Activated B cell treated with CpG ODN at 0.5 μM for 24 hours (primary cell): ENCODE results near the gene FAM120B. TPM values are rescaled to one million over a fixed set of nuclear protein-coding genes. Genes with fewer than 3 reads are reported as not detected.

Experiments
- ATAC-seq: fragments of 200-7000 bp; cut with Tn5 transposase; one replicate; pipeline ENCODE4 v1.10.0; 2021; ENCODE audit warnings: low read depth, mild to moderate bottlenecking, moderate library complexity
- CTCF ChIA-PET: fragments of 350-600 bp; sonication (Branson Sonifier 250); formaldehyde crosslinking; loops from one replicate; lab custom pipeline; 2021; ENCODE audit warnings: antibody characterized with exemption; lab: Charles Lee
- POLR2A ChIA-PET: fragments of 350-600 bp; sonication (Branson Sonifier 250); formaldehyde crosslinking; loops from one replicate; lab custom pipeline; 2021; ENCODE audit warnings: antibody characterized with exemption; lab: Charles Lee
- DNase-seq: peaks from one replicate; pipeline ENCODE4 v3.0.0; 2022
- H3K27ac Mint-ChIP-seq: one replicate; pipeline ENCODE4 v1.8.0; 2020; ENCODE audit warnings: mixed read lengths
- H3K27me3 Mint-ChIP-seq: one replicate; pipeline ENCODE4 v1.8.0; 2021; ENCODE audit warnings: mixed read lengths
- H3K36me3 Mint-ChIP-seq: one replicate; pipeline ENCODE4 v1.8.0; 2021; ENCODE audit warnings: low read depth, mixed read lengths
- H3K4me1 Mint-ChIP-seq: one replicate; pipeline ENCODE4 v1.8.0; 2021; ENCODE audit warnings: mixed read lengths
- H3K4me3 Mint-ChIP-seq: one replicate; pipeline ENCODE4 v1.8.0; 2020; ENCODE audit warnings: mild to moderate bottlenecking, mixed read lengths
- H3K9me3 Mint-ChIP-seq: one replicate; pipeline ENCODE4 v1.8.0; 2020; ENCODE audit warnings: mixed read lengths
- intact Hi-C: fragments of 100-400 bp; cut with micrococcal nuclease; formaldehyde crosslinking; loops from one replicate; pipeline ENCODE4 v1.15.1; 2024
- total RNA-seq: library from RNA; stranded (reverse); gene quantifications from 2 replicates; pipeline ENCODE4 v1.2.3, GENCODE V29; 2022
- TF ChIP-seq, protein P1 (sequence below): fragments of 200-600 bp; IDR thresholded peaks from one replicate; pipeline ENCODE4 v1.8.0; 2022; ENCODE audit warnings: antibody characterized with exemption, mild to moderate bottlenecking

FAM120B gene
- total RNA-seq, 1 donor from 2014 or later = 35.1 TPM

DNA sequence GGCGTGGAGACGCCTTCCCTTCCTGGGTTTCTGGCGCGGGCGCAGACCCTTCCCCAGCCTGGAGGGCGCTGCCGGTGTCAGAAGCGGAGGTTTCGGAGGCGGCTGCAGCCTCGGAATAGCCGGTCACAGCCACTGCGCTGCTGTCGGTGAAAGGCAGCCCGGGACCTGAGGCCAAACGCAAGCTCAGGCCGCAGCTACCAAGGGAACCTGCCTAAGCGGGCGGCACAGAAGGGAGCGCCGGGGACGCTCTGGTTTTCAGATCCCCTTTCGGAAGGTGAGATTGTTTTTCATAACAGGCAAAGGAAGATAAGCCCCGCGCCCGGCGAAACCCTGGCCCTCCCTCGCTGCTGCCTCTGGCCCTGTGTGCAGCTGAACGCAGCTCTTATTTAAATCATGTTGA, 116.5 kb downstream of the FAM120B start:
- no peaks in the 10 kb centered on the region for H3K36me3 Mint-ChIP-seq
- TF ChIP-seq, protein P1, sequence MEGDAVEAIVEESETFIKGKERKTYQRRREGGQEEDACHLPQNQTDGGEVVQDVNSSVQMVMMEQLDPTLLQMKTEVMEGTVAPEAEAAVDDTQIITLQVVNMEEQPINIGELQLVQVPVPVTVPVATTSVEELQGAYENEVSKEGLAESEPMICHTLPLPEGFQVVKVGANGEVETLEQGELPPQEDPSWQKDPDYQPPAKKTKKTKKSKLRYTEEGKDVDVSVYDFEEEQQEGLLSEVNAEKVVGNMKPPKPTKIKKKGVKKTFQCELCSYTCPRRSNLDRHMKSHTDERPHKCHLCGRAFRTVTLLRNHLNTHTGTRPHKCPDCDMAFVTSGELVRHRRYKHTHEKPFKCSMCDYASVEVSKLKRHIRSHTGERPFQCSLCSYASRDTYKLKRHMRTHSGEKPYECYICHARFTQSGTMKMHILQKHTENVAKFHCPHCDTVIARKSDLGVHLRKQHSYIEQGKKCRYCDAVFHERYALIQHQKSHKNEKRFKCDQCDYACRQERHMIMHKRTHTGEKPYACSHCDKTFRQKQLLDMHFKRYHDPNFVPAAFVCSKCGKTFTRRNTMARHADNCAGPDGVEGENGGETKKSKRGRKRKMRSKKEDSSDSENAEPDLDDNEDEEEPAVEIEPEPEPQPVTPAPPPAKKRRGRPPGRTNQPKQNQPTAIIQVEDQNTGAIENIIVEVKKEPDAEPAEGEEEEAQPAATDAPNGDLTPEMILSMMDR = no peak
- H3K27ac Mint-ChIP-seq = no peak overlapping the region
- intact Hi-C loops = no loop called here
- no peak overlapping the region for H3K4me3 Mint-ChIP-seq
- no peaks in the 10 kb centered on the region for H3K9me3 Mint-ChIP-seq
- H3K27me3 Mint-ChIP-seq = peaks cover 18% of the 10 kb centered on the region
- DNase-seq (no peak), ATAC-seq (no peak)
- ChIA-PET POLR2A (no interaction called here), CTCF (no interaction called here)
- no peaks in the 10 kb centered on the region for H3K4me1 Mint-ChIP-seq

DNA sequence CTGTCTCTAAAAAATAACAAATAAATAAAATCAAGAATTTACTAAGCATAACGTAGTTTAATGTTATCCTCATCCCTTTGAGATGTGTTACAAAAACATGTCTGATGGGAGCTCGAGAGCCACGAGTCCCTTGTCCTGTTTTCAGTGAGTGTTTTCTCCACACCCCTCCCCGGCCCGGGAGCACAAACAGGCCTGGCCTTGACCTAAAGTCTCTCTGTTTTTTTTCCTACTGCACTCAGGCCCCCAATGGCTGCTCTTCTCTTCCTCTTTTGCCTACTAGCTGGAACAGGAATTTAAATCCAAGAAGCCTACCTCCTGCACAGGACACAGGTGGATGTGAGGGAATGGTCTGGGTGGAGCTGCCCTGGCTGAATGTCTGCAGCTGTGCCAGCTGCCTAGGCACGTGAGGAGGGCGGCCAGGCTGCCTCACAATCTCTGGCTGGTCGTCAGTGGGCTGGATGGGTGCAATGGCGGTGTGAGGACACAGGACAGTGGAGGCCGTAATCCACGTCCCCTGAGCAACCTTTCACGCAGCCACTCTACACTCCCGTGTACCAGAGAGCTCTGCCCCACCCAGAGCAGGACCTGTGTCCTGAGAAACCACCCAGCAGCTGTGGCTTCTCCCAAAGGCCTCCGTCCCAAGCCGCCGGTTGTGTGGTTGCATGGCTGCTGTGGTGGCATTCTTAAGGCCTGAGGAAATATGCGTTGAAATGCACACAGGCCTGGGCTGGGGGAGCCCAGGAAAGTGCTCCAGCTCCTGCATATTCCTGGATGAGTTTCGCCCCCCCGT, 117.5 kb downstream of the FAM120B start:
- TF ChIP-seq, protein P1 = no peak
- intact Hi-C loops = no loop called here
- CTCF ChIA-PET = no interaction called here

DNA sequence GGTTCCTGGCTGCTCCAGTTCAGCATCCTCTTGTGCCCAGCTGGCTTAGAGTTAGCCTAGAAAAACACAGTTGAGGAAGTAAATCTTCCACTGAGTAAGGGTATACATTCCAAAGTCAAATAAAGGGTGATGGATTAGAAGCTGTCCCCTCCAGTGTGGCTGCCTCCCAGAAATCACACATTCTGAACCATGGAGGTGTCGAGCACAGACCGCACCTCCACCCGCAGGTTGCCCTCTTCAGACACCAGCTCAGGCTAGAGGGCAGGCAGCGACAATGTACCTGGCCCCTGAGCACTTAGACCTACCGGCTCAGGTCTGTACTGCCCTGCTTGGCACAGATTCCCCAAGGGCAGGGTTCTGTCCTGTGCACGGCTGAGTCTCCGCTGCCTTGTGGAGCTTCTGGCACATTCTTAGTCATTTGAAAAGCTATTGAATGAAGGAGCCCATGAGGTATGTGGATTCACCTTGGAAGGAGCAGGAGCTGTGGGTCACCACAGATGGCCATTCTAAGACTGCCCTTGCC, 118.1 kb downstream of the FAM120B start:
- no peaks in the 10 kb centered on the region for H3K36me3 Mint-ChIP-seq
- no peaks in the 10 kb centered on the region for H3K9me3 Mint-ChIP-seq
- DNase-seq = no peak
- intact Hi-C loops = no loop called here
- ATAC-seq = no peak
- H3K27ac Mint-ChIP-seq = no peak overlapping the region
- ChIA-PET POLR2A (no interaction called here), CTCF (no interaction called here)
- H3K27me3 Mint-ChIP-seq = peaks cover 18% of the 10 kb centered on the region
- no peak overlapping the region for H3K4me3 Mint-ChIP-seq
- H3K4me1 Mint-ChIP-seq = no peaks in the 10 kb centered on the region
- TF ChIP-seq, protein P1 = no peak

More for the DNA sequence above, 117.5 kb downstream of the FAM120B start:
- Mint-ChIP-seq H3K4me3 (no peak overlapping the region), H3K4me1 (no peaks in the 10 kb centered on the region), H3K36me3 (no peaks in the 10 kb centered on the region), H3K9me3 (no peaks in the 10 kb centered on the region), H3K27me3 (peaks cover 18% of the 10 kb centered on the region), H3K27ac (no peak overlapping the region)
- POLR2A ChIA-PET = no interaction called here
- no peak for ATAC-seq
- no peak for DNase-seq

DNA sequence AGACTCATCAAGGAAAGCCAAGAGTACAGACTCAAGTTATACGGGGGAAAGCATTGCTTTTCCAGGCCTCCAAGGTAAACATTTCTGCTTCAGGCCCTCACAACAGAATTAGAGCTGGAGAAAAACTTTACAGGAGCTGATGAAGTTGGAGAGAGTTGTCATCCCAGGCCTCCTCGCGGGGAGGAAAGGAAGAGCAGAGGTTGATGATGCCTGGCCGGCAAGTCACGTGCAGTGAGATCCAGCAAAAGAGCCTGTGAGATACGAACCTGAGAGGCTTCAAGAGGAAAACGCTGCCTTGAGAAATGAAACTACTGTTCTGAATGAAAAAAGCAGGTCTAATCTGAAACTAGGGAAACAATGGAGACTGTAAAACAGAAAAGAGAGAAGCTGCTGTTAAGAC, 122.9 kb downstream of the FAM120B start:
- TF ChIP-seq, protein P1 = no peak
- no peak for DNase-seq
- H3K27me3 Mint-ChIP-seq = peaks cover 11% of the 10 kb centered on the region
- no peak overlapping the region for H3K4me3 Mint-ChIP-seq
- POLR2A ChIA-PET = no interaction called here
- CTCF ChIA-PET = no interaction called here
- no peak overlapping the region for H3K27ac Mint-ChIP-seq
- H3K4me1 Mint-ChIP-seq = no peaks in the 10 kb centered on the region
- no peaks in the 10 kb centered on the region for H3K36me3 Mint-ChIP-seq
- no peak for ATAC-seq
- H3K9me3 Mint-ChIP-seq = no peaks in the 10 kb centered on the region
- intact Hi-C loops = no loop called here

DNA sequence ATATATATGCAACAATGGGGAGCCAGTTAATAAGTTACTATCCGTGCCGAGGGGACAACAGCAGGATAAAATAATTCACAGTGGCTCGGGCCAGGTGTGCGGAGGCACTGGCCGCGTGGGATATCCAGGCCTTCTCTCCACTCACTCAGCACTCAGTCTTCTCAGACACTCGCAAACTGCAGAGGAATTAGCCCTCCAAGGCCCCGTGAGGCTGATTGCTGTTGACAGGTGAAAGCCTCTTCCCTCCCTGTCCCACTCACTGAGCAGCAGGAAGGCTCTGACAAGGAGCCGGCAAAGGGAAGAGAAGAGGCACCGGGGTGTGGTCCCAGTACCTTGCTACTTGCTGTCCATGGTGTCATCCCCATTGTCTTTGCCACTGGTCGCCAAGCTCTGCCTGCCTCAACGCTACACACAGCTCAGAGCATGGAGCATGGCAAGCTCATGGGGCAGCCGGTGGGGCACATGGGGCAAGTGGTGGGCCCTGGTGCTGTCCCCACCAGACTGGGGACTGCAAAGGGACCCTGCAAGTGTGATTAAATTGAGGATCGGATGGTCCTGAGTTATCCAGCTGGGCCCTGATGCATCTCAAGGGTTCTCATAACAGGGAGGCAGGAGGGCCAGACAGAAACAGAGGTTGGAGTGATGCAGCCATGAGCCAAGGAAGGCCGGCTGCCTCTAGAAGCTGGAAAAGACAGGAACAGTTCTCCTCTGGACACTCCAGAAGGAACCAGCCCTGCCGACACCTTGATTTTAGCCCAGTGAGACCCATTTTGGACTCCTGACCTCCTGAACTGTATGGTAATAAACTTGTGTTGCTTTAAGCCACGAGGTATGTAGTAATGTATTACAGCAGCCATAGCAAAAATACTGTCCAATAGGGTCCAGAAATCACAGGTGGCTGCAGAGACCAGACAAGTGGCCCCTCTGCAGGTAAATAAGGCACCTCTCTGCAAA, 126.9 kb downstream of the FAM120B start:
- no peak for ATAC-seq
- CTCF ChIA-PET = no interaction called here

More for the DNA sequence above, 126.9 kb downstream of the FAM120B start:
- Mint-ChIP-seq H3K4me3 (no peak overlapping the region), H3K9me3 (peaks cover 6% of the 10 kb centered on the region), H3K27me3 (peaks cover 6% of the 10 kb centered on the region), H3K36me3 (no peaks in the 10 kb centered on the region), H3K27ac (no peak overlapping the region), H3K4me1 (peaks cover 6% of the 10 kb centered on the region)
- DNase-seq = no peak
- intact Hi-C loops = no loop called here
- TF ChIP-seq, protein P1 = no peak
- POLR2A ChIA-PET = no interaction called here
